ENCODE measurements around the gene OSBPL8.

OSBPL8 gene

GRCh38 chr12:76559400-76560085, at the start of gene OSBPL8:
OSBPL8 (minus strand) TSS chr12:76559771; CDS start chr12:76487551, 72,220 bp downstream.
- peak; percentile 90 for DNase-seq (ENCODE audit: low read depth)

- no peak for DNase-seq (ENCODE audit: low read depth)
These were observed 48.5 kb upstream of the OSBPL8 start for GRCh38 chr12:76608070-76608469.

DNA sequence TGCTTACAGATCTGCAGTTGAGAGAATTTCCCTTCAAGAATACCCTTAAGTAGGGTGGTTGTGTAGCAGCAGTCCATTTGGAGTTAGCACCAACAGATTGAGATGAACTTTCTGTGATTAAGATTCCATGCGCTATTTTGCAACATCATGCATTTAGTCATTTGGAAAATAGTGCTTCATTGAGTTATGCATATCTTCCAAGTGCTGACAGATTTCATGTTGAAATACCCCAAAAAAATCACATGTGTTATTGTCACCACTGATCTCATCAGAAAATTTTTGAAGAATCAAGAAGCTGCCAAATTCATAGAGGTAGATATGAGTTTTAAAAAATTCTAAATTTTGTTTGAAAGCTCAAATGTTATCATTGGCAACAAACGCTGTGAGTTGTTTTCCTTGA, 35.5 kb upstream of the OSBPL8 start:
- peak; percentile 61 for DNase-seq (ENCODE audit: low read depth)

DNA sequence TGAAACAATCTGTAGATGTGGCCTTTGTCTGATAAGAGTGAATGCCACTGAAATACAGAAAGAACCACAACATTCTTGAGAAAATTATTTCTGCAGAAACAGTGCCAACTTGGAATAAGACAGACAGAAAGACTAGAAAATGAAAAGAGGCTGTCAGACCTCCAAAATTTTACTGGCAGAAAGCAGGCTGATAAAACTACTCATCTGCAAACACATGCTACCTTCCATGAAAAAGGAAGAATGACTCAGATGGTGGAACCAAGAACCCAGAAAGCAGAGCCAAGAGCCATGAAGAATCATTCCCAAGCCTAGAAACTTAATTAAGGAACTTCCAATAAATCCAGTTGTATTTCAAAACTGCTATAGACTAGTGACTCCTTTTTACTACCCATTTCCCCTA, 31.9 kb upstream of the OSBPL8 start:
- DNase-seq (ENCODE audit: low read depth): peak; percentile 61

- no peak for DNase-seq (ENCODE audit: low read depth)
These were observed 30.6 kb upstream of the OSBPL8 start for GRCh38 chr12:76590131-76590530.

DNA sequence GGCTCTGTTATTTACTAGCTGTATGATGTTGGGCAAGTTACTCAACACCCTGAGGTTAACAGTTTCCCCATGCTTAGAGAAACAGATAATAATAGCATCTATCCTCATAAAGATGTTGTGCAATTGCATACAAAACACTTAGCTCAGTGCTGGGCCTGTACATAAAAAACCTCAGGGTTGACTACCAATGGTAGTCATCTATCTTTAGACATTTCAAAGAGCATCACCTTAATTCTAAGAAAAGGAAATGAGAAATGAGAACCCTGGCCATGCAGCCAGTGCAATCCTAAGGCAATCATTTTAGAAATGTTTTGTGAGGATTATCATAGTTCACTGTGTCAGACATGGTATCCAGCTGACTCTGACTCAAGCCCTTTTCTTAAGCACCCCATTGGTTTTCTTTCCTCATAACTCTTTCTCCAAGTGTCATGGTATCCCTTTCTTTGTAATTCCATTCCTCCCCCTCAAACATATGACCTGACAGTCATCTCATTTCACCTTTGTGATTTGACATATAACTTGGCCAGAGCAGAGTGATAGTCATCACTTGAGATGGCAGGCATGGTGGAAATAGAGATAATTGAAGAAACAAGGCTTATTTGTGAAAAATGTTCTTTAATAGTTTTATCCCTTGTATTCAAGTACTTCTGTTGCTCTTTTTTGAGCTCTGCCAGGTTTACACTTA, 29.5 kb upstream of the OSBPL8 start:
- peak; percentile 98 for DNase-seq (ENCODE audit: low read depth)

- DNase-seq (ENCODE audit: low read depth): peak; percentile 65
These were observed 28.0 kb upstream of the OSBPL8 start for GRCh38 chr12:76587428-76588178.

- DNase-seq (ENCODE audit: low read depth): peak; percentile 70
These were observed 27.3 kb upstream of the OSBPL8 start for GRCh38 chr12:76586764-76587395.

DNA sequence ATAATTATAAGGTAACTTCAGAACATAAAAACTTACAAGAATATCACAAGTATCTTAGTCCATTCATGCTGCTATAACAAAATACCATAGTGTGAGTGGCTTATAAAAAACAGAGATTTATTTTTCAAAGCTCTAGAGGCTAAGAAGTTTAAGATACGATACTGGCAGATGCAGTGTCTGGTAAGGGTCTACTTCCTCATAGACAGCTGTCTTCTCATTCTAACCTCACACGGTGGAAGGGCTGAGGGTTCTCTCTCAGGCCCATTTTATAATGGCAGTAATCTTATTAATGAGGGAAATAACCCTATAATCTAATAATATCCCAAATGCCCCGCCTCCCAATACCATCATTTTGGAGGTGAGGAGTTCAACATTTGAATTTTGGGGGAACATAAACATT, 23.7 kb upstream of the OSBPL8 start:
- no peak for DNase-seq (ENCODE audit: low read depth)

DNA sequence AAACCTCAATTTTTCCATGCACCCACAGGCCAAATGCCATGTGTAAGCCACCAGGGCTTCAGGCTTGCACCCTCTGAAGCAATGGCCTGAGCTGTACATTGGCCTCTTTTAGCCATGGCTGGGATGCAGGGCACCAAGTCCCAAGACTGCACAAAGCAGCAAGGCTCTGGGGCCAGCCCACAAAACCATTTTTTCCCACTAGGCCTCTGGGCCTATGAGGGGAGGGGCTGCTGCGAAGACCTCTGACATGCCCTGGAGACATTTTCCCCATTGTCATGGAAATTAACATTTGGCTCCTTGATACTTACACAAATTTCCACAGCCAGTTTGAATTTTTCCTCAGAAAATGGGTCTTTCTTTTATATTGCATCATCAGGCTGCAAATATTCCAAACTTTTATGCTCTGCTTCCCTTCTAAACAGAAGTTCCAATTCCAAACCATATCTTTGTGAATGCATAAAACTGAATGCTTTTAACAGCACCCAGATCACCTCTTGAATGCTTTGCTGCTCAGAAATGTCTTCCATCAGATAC, 14.3 kb upstream of the OSBPL8 start:
- DNase-seq (ENCODE audit: low read depth): no peak

- peak; percentile 38 for DNase-seq (ENCODE audit: low read depth)
These were observed 11.7 kb upstream of the OSBPL8 start for GRCh38 chr12:76571256-76571655.

GRCh38 chr12:76569685-76570604, 10.4 kb upstream of the OSBPL8 start:
- DNase-seq (ENCODE audit: low read depth): no peak

DNA sequence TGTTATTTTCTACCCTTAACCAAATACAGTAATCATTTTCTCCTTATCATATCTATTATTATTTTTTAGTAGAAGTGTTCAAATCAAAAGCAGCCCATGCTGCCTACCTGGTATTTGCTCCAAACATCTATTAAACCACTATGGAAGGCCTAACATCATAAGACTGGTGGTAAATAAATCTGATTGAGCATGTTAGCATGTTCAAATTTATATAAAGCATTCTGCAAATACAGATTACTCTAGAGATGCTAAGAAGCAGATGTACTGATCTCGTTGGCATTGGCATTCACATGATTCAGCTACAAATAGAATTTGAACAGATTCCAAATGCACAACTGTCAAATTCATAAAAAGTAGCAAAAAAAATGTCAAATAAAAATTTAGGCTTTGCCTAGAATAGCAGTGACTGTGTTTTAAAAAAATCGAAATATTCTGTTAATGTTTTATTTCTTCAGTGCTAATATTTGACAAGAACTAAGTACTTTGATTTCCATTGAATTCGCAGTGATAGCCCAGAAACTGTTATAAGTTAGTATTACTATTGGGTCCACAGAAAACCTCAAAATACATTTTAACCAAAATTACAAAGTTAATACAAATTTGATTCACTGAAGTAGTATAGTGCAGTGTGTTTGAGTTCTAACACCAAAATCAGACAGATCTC, 9.4 kb upstream of the OSBPL8 start:
- no peak for DNase-seq (ENCODE audit: low read depth)

DNA sequence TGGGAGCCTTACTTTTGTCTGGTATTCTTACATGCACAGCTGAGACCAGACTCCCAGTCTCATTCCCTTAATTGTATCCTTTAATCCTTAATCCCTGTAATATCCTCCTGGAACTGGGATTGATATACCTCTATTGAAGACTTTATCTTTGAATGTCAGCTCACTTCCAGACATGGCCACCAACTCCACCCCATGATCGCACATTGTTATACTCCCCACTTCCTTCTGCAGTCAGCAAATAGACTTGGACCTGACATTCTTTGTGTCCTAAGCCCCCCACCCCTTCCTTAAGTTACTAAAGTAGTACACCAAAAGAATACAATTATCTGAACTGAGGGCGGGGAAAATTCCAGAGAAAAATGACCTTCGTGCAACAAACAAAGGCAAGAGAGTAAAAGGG, 8.6 kb upstream of the OSBPL8 start:
- DNase-seq (ENCODE audit: low read depth): no peak

GRCh38 chr12:76563061-76563460, 3.5 kb upstream of the OSBPL8 start:
- DNase-seq (ENCODE audit: low read depth): no peak

DNA sequence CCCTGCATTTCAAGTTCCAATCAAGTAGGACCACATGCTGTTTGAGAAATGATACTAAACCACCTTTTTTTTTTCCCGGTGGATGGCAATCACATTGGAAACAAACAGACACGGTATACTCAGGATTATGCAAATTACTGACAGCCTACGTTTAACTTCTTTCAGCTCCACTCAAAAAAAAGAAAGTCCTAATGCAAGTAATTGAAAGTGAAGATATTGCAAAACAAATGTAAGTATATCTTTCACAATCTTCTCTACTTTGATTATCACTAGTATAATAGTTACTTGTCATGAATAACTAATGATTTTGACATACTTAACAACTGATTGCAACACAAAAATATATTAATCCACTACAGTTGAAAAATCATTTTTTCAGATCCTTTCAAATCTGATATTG, 2.6 kb upstream of the OSBPL8 start:
- no peak for DNase-seq (ENCODE audit: low read depth)

DNA sequence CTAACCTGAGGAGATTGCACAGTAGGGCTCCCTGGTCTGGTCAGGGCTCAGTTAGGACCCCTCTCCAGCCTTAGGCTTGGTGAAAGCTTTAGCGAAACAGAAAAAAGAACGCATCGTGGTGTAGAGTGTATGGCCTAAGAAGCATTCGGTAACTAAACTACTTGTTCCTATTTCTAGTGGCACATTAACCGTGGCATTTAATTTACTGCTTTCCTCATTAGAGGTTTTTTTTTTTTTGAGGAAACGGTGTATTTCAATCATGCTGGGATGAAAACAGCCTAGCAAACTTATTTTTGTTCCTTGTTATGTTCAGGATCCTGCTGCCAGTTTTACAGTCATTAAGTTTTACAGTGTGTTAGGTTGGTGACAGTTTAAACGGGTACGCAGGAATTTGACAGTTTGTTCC, 518 bp upstream of the OSBPL8 start:
- DNase-seq (ENCODE audit: low read depth): no peak

DNA sequence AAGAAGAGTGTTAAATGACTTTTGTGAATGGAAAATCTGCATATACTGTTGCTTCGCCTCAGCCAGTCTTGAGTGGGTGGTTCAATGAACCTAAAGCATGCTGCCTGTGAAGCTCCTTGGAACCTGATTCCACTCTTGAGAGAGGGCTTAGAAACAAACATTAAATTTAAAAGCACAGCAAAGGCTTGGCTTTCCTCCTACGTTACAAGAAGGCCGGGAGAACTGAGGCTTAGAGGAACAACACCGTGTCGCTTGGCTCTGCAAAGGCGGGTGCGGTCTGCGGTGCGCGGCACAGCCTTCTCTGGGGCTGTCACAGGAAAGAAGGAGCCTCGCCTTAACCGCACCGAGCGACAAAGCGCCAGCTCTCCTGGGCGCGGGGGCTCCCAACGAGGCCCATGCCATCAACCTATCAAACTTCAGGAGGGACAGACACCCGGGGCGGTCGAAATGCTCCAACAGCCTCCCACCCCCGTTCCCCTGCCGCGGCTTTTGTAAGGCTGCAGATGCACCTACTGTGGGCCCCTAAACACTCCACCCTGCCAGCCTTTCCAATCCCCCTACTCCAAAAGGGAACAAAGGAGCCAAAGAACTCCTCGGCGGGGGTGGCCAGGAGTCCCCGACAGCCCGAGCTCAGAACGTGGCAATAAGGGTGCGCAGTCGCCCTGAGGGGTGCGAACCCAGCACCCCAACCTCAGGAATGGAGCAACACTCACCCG, 729 bp downstream of the OSBPL8 start:
- DNase-seq (ENCODE audit: low read depth): peak; percentile 57

DNA sequence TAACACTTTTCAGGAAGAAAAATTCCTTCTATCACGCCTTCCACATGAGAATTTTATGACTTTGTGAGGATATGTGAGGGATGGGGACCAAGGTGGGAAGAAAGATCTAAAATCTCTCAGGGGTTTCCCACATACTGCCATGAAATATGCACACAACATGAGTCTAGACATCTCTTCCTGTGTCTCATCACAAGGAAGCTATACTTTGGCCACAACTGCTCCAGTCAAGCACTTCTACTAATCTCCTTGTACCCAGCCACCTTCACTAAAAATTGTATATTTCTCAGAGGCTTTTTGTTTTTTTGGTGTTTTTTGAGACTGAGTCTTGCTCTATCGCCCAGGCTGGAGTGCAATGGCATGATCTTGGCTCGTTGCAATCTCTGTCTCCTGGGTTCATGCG, 3.2 kb downstream of the OSBPL8 start:
- DNase-seq (ENCODE audit: low read depth): peak; percentile 31

DNA sequence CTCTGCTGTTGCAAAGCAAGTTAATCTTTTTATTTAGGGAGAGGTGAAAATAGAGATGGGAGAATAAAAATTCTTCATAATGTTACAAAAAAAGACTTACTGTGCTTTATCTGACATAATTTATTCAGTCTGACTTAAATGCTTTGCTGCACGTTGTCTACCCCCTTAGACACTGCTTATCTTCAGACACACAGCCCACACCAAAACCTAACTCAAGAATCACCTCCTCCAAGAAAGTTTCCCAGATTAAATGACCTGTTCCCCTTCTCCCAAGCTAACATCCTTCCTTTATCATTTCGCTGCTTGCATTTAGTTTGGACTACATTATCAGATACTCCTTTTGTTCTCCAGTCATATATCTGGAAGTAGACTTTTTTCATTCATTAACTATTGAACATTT, 3.8 kb downstream of the OSBPL8 start:
- no peak for DNase-seq (ENCODE audit: low read depth)

All from iris pigment epithelial cell (primary cell).